ENCODE results near the gene FBL. TPM values are rescaled to one million over a fixed set of nuclear protein-coding genes. Genes with fewer than 3 reads are reported as not detected.
"Not testable (repeated sequence)": the region's sequence is repeated elsewhere in the genome, so short reads cannot be mapped to it uniquely, and the experiment has no call there.

The FBL gene
- total RNA-seq, 2 experiments from 2014 or later: 336 to 365 TPM

DNA sequence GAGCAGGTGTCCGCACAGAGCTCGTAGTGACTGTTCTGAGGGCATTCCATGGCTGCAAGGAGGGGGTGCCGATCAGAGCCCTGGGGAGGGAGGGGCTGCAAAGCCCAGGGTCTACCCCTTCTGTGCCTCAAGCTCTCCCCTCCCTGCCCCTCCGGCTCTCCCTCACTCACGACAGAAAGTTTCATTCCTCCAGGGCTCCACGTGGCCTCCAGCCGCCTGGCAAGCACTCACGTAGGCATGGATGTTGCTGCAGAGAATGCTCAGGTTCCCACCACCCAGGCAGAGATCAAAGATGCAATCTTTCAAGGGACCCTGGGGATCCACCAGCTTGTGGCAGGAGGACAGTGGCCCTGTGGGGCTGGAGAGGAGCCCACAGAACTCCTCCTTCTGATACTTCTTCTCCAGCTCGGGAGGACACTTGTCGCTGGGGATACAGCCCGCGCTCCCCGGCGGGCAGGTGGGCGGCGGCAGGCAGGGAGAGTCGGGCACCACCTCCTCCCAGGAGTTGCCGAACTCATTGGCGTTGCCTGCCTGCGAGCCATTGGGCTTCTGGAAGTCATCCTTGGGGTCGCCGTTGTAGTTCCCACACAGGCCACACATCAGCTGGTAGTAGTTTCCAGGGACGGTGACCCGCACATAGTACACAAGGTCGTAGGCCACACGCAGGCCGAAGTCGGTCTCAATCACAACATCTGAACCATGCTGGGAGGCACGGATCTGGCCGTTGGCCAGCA is 39.8 kb upstream of the FBL start:
- H3K79me2 ChIP-seq (ENCODE audit: insufficient read depth, low read depth, low read length); H3K4me1 ChIP-seq (ENCODE audit: insufficient read depth, low read length, poor library complexity, severe bottlenecking); DNase-seq (ENCODE audit: low spot score); H3K4me2 ChIP-seq (ENCODE audit: low read length); H4K20me1 ChIP-seq (ENCODE audit: insufficient read depth, low read length); intact Hi-C loops (cut with micrococcal nuclease; ENCODE audit: unreplicated experiment); H3K27ac ChIP-seq (ENCODE audit: low read depth, low read length, poor library complexity, severe bottlenecking); H3K4me3 ChIP-seq (ENCODE audit: low read depth, low read length, poor library complexity, severe bottlenecking); CTCF ChIA-PET (ENCODE audit: unreplicated experiment); H3K9me3 ChIP-seq (ENCODE audit: low read length); H3K9me2 ChIP-seq (ENCODE audit: insufficient read depth, low read length); H3K36me3 ChIP-seq (ENCODE audit: insufficient read depth, low read length); POLR2A ChIA-PET; H2AFZ ChIP-seq (ENCODE audit: low read length); BruUV-seq (replicated peaks): not testable (repeated sequence)

DNA sequence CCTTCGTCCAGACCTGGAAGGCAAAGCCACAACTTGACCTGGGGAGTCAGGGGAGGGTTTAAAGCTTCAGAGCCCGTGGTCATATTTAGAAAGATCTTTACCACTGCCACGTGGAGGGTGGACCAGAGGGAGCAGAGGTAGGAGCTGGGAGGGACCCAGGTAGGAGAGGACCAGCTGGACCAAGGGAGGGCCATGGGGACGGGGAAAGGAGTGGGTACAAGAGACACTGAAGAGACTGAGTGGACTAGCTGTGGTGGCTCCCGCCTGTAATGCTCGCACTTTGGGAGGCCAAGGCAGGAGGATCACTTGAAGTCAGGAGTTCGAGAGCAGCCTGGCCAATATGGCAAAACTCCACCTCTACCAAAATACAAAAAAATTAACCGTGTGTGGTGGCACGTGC is 38.5 kb upstream of the FBL start:
- BruUV-seq (replicated peaks); H3K9me2 ChIP-seq (ENCODE audit: insufficient read depth, low read length); H3K9me3 ChIP-seq (ENCODE audit: low read length); POLR2A ChIA-PET; H3K4me2 ChIP-seq (ENCODE audit: low read length); DNase-seq (ENCODE audit: low spot score); H3K4me1 ChIP-seq (ENCODE audit: insufficient read depth, low read length, poor library complexity, severe bottlenecking); H3K36me3 ChIP-seq (ENCODE audit: insufficient read depth, low read length); CTCF ChIA-PET (ENCODE audit: unreplicated experiment); H4K20me1 ChIP-seq (ENCODE audit: insufficient read depth, low read length); H2AFZ ChIP-seq (ENCODE audit: low read length); H3K27ac ChIP-seq (ENCODE audit: low read depth, low read length, poor library complexity, severe bottlenecking); H3K4me3 ChIP-seq (ENCODE audit: low read depth, low read length, poor library complexity, severe bottlenecking); H3K79me2 ChIP-seq (ENCODE audit: insufficient read depth, low read depth, low read length); intact Hi-C loops (cut with micrococcal nuclease; ENCODE audit: unreplicated experiment): not testable (repeated sequence)

DNA sequence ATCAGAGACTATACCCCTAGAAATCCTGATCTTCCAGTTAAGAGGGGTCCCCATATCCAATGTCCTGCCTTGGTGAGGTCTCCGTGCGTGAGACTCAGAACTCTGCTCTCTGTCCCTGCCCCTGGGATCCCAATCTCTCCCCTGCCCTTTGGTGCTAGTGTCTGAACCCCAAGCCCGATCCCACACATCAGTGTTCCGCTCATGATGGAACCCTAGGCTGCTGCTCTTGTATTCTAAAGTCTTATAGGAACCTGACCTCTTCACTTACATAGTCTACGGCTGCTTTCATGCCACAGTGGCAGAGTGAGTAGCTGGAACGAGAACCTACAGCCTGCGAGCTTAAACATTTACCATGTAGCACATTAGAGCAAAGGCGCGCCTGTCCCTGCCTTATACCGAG is 36.5 kb upstream of the FBL start:
- H3K4me1 ChIP-seq (ENCODE audit: insufficient read depth, low read length, poor library complexity, severe bottlenecking); CTCF ChIA-PET (ENCODE audit: unreplicated experiment); H3K27ac ChIP-seq (ENCODE audit: low read depth, low read length, poor library complexity, severe bottlenecking); intact Hi-C loops (cut with micrococcal nuclease; ENCODE audit: unreplicated experiment); H4K20me1 ChIP-seq (ENCODE audit: insufficient read depth, low read length); H3K9me2 ChIP-seq (ENCODE audit: insufficient read depth, low read length); H3K9me3 ChIP-seq (ENCODE audit: low read length); DNase-seq (ENCODE audit: low spot score); H3K79me2 ChIP-seq (ENCODE audit: insufficient read depth, low read depth, low read length); BruUV-seq (replicated peaks); H3K4me3 ChIP-seq (ENCODE audit: low read depth, low read length, poor library complexity, severe bottlenecking); H3K36me3 ChIP-seq (ENCODE audit: insufficient read depth, low read length); POLR2A ChIA-PET; H2AFZ ChIP-seq (ENCODE audit: low read length); H3K4me2 ChIP-seq (ENCODE audit: low read length): not testable (repeated sequence)

DNA sequence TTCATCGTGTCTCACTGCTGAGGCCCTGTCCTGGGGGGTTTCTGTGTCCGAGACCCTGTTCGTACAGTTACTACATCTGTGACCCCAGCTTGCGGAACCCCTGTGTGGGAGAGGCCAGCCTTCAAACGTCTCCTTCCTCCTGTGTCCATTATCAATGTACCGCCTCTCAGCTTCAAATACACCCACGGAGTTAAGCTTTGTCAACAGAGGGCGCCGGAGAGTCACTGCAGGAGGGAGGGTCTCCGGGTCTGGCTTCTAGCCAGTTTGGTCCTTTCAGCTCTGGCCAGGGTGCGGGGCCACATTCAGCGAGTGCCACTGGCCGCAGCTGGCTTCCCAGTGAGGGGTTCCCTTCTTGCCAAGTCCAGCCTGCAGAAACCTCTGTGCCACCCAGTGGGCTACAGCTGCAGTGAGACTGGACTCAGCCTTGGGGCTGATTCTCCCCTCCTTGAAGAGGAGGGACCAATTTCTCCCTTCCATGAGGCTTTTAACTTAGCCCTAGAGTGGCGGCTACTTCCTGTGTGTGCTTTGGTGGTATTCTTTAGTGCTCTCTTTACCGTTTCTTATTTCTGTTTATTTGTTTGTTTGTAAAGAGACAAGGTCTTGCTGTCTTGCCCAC is 35.4 kb upstream of the FBL start:
- H3K79me2 ChIP-seq (ENCODE audit: insufficient read depth, low read depth, low read length); H3K9me3 ChIP-seq (ENCODE audit: low read length); H3K4me3 ChIP-seq (ENCODE audit: low read depth, low read length, poor library complexity, severe bottlenecking); POLR2A ChIA-PET; H3K9me2 ChIP-seq (ENCODE audit: insufficient read depth, low read length); H3K4me1 ChIP-seq (ENCODE audit: insufficient read depth, low read length, poor library complexity, severe bottlenecking); BruUV-seq (replicated peaks); CTCF ChIA-PET (ENCODE audit: unreplicated experiment); intact Hi-C loops (cut with micrococcal nuclease; ENCODE audit: unreplicated experiment); H3K27ac ChIP-seq (ENCODE audit: low read depth, low read length, poor library complexity, severe bottlenecking); H4K20me1 ChIP-seq (ENCODE audit: insufficient read depth, low read length); H3K36me3 ChIP-seq (ENCODE audit: insufficient read depth, low read length): not testable (repeated sequence)
- H2AFZ ChIP-seq (ENCODE audit: low read length): 0 out of 2 replicates have a peak overlapping the region, but pooled peaks have one; percentile 37
- TF ChIP-seq, protein P1, sequence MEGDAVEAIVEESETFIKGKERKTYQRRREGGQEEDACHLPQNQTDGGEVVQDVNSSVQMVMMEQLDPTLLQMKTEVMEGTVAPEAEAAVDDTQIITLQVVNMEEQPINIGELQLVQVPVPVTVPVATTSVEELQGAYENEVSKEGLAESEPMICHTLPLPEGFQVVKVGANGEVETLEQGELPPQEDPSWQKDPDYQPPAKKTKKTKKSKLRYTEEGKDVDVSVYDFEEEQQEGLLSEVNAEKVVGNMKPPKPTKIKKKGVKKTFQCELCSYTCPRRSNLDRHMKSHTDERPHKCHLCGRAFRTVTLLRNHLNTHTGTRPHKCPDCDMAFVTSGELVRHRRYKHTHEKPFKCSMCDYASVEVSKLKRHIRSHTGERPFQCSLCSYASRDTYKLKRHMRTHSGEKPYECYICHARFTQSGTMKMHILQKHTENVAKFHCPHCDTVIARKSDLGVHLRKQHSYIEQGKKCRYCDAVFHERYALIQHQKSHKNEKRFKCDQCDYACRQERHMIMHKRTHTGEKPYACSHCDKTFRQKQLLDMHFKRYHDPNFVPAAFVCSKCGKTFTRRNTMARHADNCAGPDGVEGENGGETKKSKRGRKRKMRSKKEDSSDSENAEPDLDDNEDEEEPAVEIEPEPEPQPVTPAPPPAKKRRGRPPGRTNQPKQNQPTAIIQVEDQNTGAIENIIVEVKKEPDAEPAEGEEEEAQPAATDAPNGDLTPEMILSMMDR (conservative IDR thresholded peaks at IDR 0.05; ENCODE audit: low read length): peak; percentile 72
- H3K4me2 ChIP-seq (ENCODE audit: low read length): peak overlapping the region; percentile 39; the same call in 1 of the 2 replicates
- peak; percentile 74 for DNase-seq (ENCODE audit: low spot score)

GRCh38 chr19:39880241-39880640 is 34.1 kb upstream of the FBL start:
- BruUV-seq (replicated peaks); H3K4me3 ChIP-seq (ENCODE audit: low read depth, low read length, poor library complexity, severe bottlenecking); CTCF ChIA-PET (ENCODE audit: unreplicated experiment); intact Hi-C loops (cut with micrococcal nuclease; ENCODE audit: unreplicated experiment); H4K20me1 ChIP-seq (ENCODE audit: insufficient read depth, low read length); POLR2A ChIA-PET; DNase-seq (ENCODE audit: low spot score); H3K79me2 ChIP-seq (ENCODE audit: insufficient read depth, low read depth, low read length); H3K27ac ChIP-seq (ENCODE audit: low read depth, low read length, poor library complexity, severe bottlenecking); H2AFZ ChIP-seq (ENCODE audit: low read length); H3K4me1 ChIP-seq (ENCODE audit: insufficient read depth, low read length, poor library complexity, severe bottlenecking); H3K9me2 ChIP-seq (ENCODE audit: insufficient read depth, low read length); H3K9me3 ChIP-seq (ENCODE audit: low read length); H3K36me3 ChIP-seq (ENCODE audit: insufficient read depth, low read length); H3K4me2 ChIP-seq (ENCODE audit: low read length): not testable (repeated sequence)

DNA sequence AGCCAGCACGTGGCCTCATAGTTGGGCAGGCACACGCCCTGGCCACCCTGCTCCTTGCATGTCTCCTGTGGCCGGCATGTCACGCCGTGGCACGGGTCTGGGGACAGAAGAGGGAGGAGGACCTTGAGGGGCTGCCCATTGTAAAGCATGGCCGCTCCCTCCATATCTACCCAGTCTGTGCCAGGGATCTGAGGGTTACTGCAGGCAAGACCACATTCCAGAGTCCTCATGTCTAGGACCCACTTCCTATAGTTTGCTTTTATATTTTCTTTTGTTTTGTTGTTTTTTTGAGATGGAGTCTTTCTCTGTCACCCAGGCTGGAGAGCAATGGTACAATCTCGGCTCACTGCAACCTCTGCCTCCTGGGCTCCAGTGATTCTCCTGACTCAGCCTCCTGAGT is 33.6 kb upstream of the FBL start:
- H2AFZ ChIP-seq (ENCODE audit: low read length); POLR2A ChIA-PET; H3K79me2 ChIP-seq (ENCODE audit: insufficient read depth, low read depth, low read length); H3K9me2 ChIP-seq (ENCODE audit: insufficient read depth, low read length); H3K9me3 ChIP-seq (ENCODE audit: low read length); H3K27ac ChIP-seq (ENCODE audit: low read depth, low read length, poor library complexity, severe bottlenecking); intact Hi-C loops (cut with micrococcal nuclease; ENCODE audit: unreplicated experiment); H3K4me2 ChIP-seq (ENCODE audit: low read length); DNase-seq (ENCODE audit: low spot score); H3K4me3 ChIP-seq (ENCODE audit: low read depth, low read length, poor library complexity, severe bottlenecking); H4K20me1 ChIP-seq (ENCODE audit: insufficient read depth, low read length); BruUV-seq (replicated peaks); H3K4me1 ChIP-seq (ENCODE audit: insufficient read depth, low read length, poor library complexity, severe bottlenecking); H3K36me3 ChIP-seq (ENCODE audit: insufficient read depth, low read length): not testable (repeated sequence)
- CTCF ChIA-PET (ENCODE audit: unreplicated experiment): interaction anchor here (1.3 kb wide), 1 partner anchor 90 kb away, joined by 4 read pairs; no protein-coding TSS in a partner anchor
